Measurements from ENCODE around the gene GRIK4.

The GRIK4 gene

GRCh38 chr11:120938260-120938659, 426.7 kb downstream of the GRIK4 start:
- peaks cover under 1% of the 10 kb centered on the region; the same call in 1 of the 2 replicates for H3K9me3 ChIP-seq (ENCODE audit: control insufficient read depth, insufficient read depth, low read depth, low read length)
- H3K4me3 ChIP-seq (ENCODE audit: low read depth, low read length): no peak overlapping the region
- no peak overlapping the region for H3K9ac ChIP-seq (ENCODE audit: low read length)
- H3K27me3 ChIP-seq (ENCODE audit: control insufficient read depth, insufficient read depth, low read length): no peaks in the 10 kb centered on the region
- H3K27ac ChIP-seq (ENCODE audit: low read depth, low read length): no peak overlapping the region
- H3K36me3 ChIP-seq (ENCODE audit: control insufficient read depth, insufficient read depth, low read length): no peaks in the 10 kb centered on the region
- peaks cover 11% of the 10 kb centered on the region for H3K4me1 ChIP-seq (ENCODE audit: control insufficient read depth, insufficient read depth, low read length)

GRCh38 chr11:120940160-120940848, 428.8 kb downstream of the GRIK4 start:
- Histone ChIP-seq H3K4me3 (ENCODE audit: low read depth, low read length) (no peak overlapping the region), H3K9me3 (ENCODE audit: control insufficient read depth, insufficient read depth, low read depth, low read length) (peaks cover 17% of the 10 kb centered on the region), H3K27me3 (ENCODE audit: control insufficient read depth, insufficient read depth, low read length) (no peaks in the 10 kb centered on the region), H3K9ac (ENCODE audit: low read length) (no peak overlapping the region), H3K36me3 (ENCODE audit: control insufficient read depth, insufficient read depth, low read length) (no peaks in the 10 kb centered on the region), H3K27ac (ENCODE audit: low read depth, low read length) (no peak overlapping the region), H3K4me1 (ENCODE audit: control insufficient read depth, insufficient read depth, low read length) (peaks cover 9% of the 10 kb centered on the region; the same call in 1 of the 2 replicates)

GRCh38 chr11:120941000-120941399, 429.5 kb downstream of the GRIK4 start:
- H3K27me3 ChIP-seq (ENCODE audit: control insufficient read depth, insufficient read depth, low read length): no peaks in the 10 kb centered on the region
- H3K27ac ChIP-seq (ENCODE audit: low read depth, low read length): no peak overlapping the region
- H3K4me3 ChIP-seq (ENCODE audit: low read depth, low read length): no peak overlapping the region
- H3K9ac ChIP-seq (ENCODE audit: low read length): no peak overlapping the region
- H3K4me1 ChIP-seq (ENCODE audit: control insufficient read depth, insufficient read depth, low read length): peaks cover 9% of the 10 kb centered on the region; the same call in 1 of the 2 replicates
- H3K9me3 ChIP-seq (ENCODE audit: control insufficient read depth, insufficient read depth, low read depth, low read length): peaks cover 17% of the 10 kb centered on the region
- H3K36me3 ChIP-seq (ENCODE audit: control insufficient read depth, insufficient read depth, low read length): no peaks in the 10 kb centered on the region

- H3K9me3 ChIP-seq (ENCODE audit: control insufficient read depth, insufficient read depth, low read depth, low read length): peaks cover 17% of the 10 kb centered on the region
- H3K27ac ChIP-seq (ENCODE audit: low read depth, low read length): no peak overlapping the region
- no peak overlapping the region for H3K9ac ChIP-seq (ENCODE audit: low read length)
- peaks cover 9% of the 10 kb centered on the region; the same call in 1 of the 2 replicates for H3K4me1 ChIP-seq (ENCODE audit: control insufficient read depth, insufficient read depth, low read length)
- H3K27me3 ChIP-seq (ENCODE audit: control insufficient read depth, insufficient read depth, low read length): no peaks in the 10 kb centered on the region
- no peak overlapping the region for H3K4me3 ChIP-seq (ENCODE audit: low read depth, low read length)
- no peaks in the 10 kb centered on the region for H3K36me3 ChIP-seq (ENCODE audit: control insufficient read depth, insufficient read depth, low read length)
These were observed 431.2 kb downstream of the GRIK4 start for GRCh38 chr11:120942701-120943100.

GRCh38 chr11:120945042-120945441, 433.5 kb downstream of the GRIK4 start:
- Histone ChIP-seq H3K27ac (ENCODE audit: low read depth, low read length) (no peak overlapping the region), H3K27me3 (ENCODE audit: control insufficient read depth, insufficient read depth, low read length) (no peaks in the 10 kb centered on the region), H3K9ac (ENCODE audit: low read length) (no peak overlapping the region), H3K4me1 (ENCODE audit: control insufficient read depth, insufficient read depth, low read length) (no peaks in the 10 kb centered on the region), H3K9me3 (ENCODE audit: control insufficient read depth, insufficient read depth, low read depth, low read length) (peaks cover 17% of the 10 kb centered on the region), H3K4me3 (ENCODE audit: low read depth, low read length) (no peak overlapping the region), H3K36me3 (ENCODE audit: control insufficient read depth, insufficient read depth, low read length) (no peaks in the 10 kb centered on the region)

GRCh38 chr11:120950880-120951279, 439.3 kb downstream of the GRIK4 start:
- Histone ChIP-seq H3K36me3 (ENCODE audit: control insufficient read depth, insufficient read depth, low read length) (no peaks in the 10 kb centered on the region), H3K27me3 (ENCODE audit: control insufficient read depth, insufficient read depth, low read length) (no peaks in the 10 kb centered on the region), H3K9me3 (ENCODE audit: control insufficient read depth, insufficient read depth, low read depth, low read length) (no peaks in the 10 kb centered on the region), H3K27ac (ENCODE audit: low read depth, low read length) (no peak overlapping the region), H3K9ac (ENCODE audit: low read length) (no peak overlapping the region), H3K4me3 (ENCODE audit: low read depth, low read length) (no peak overlapping the region), H3K4me1 (ENCODE audit: control insufficient read depth, insufficient read depth, low read length) (peaks cover 14% of the 10 kb centered on the region)

GRCh38 chr11:120952461-120953434, 441.2 kb downstream of the GRIK4 start:
- Histone ChIP-seq H3K36me3 (ENCODE audit: control insufficient read depth, insufficient read depth, low read length) (no peaks in the 10 kb centered on the region), H3K9ac (ENCODE audit: low read length) (no peak overlapping the region), H3K27me3 (ENCODE audit: control insufficient read depth, insufficient read depth, low read length) (no peaks in the 10 kb centered on the region), H3K27ac (ENCODE audit: low read depth, low read length) (no peak overlapping the region), H3K9me3 (ENCODE audit: control insufficient read depth, insufficient read depth, low read depth, low read length) (no peaks in the 10 kb centered on the region), H3K4me3 (ENCODE audit: low read depth, low read length) (peak overlapping the region; percentile 2; the same call in 1 of the 2 replicates), H3K4me1 (ENCODE audit: control insufficient read depth, insufficient read depth, low read length) (peaks cover 27% of the 10 kb centered on the region)

GRCh38 chr11:120954381-120954780, 442.8 kb downstream of the GRIK4 start:
- no peaks in the 10 kb centered on the region for H3K9me3 ChIP-seq (ENCODE audit: control insufficient read depth, insufficient read depth, low read depth, low read length)
- H3K36me3 ChIP-seq (ENCODE audit: control insufficient read depth, insufficient read depth, low read length): no peaks in the 10 kb centered on the region
- H3K27ac ChIP-seq (ENCODE audit: low read depth, low read length): no peak overlapping the region
- no peak overlapping the region for H3K4me3 ChIP-seq (ENCODE audit: low read depth, low read length)
- no peaks in the 10 kb centered on the region for H3K27me3 ChIP-seq (ENCODE audit: control insufficient read depth, insufficient read depth, low read length)
- no peak overlapping the region for H3K9ac ChIP-seq (ENCODE audit: low read length)
- H3K4me1 ChIP-seq (ENCODE audit: control insufficient read depth, insufficient read depth, low read length): peaks cover 33% of the 10 kb centered on the region

GRCh38 chr11:120956710-120957495, 445.4 kb downstream of the GRIK4 start:
- Histone ChIP-seq H3K4me1 (ENCODE audit: control insufficient read depth, insufficient read depth, low read length) (peaks cover 33% of the 10 kb centered on the region), H3K9ac (ENCODE audit: low read length) (no peak overlapping the region), H3K9me3 (ENCODE audit: control insufficient read depth, insufficient read depth, low read depth, low read length) (no peaks in the 10 kb centered on the region), H3K27me3 (ENCODE audit: control insufficient read depth, insufficient read depth, low read length) (no peaks in the 10 kb centered on the region), H3K36me3 (ENCODE audit: control insufficient read depth, insufficient read depth, low read length) (no peaks in the 10 kb centered on the region), H3K27ac (ENCODE audit: low read depth, low read length) (no peak overlapping the region), H3K4me3 (ENCODE audit: low read depth, low read length) (no peak overlapping the region)

- Histone ChIP-seq H3K27ac (ENCODE audit: low read depth, low read length) (no peak overlapping the region), H3K9ac (ENCODE audit: low read length) (no peak overlapping the region), H3K4me1 (ENCODE audit: control insufficient read depth, insufficient read depth, low read length) (peaks cover 25% of the 10 kb centered on the region), H3K27me3 (ENCODE audit: control insufficient read depth, insufficient read depth, low read length) (no peaks in the 10 kb centered on the region), H3K4me3 (ENCODE audit: low read depth, low read length) (no peak overlapping the region), H3K36me3 (ENCODE audit: control insufficient read depth, insufficient read depth, low read length) (no peaks in the 10 kb centered on the region), H3K9me3 (ENCODE audit: control insufficient read depth, insufficient read depth, low read depth, low read length) (no peaks in the 10 kb centered on the region)
These were observed 446.6 kb downstream of the GRIK4 start for GRCh38 chr11:120958185-120958584.
